DLD1 (cell line): Measurements from ENCODE around the gene PDE6B.
"Not testable (repeated sequence)": the region's sequence is repeated elsewhere in the genome, so short reads cannot be mapped to it uniquely, and the experiment has no call there.

Experiments
- in situ Hi-C: cut with HindIII; loops from 2 replicates; pipeline ENCODE4 v1.10.0; 2017; ENCODE audit warnings: low sequenced_read_pairs

Gene PDE6B

GRCh38 chr4:633976-634598 is 8.7 kb downstream of the PDE6B start:
- in situ Hi-C loops, result no loop called here

- in situ Hi-C loops, result no loop called here
Observed at GRCh38 chr4:634599-634985, 9.2 kb downstream of the PDE6B start.

DNA sequence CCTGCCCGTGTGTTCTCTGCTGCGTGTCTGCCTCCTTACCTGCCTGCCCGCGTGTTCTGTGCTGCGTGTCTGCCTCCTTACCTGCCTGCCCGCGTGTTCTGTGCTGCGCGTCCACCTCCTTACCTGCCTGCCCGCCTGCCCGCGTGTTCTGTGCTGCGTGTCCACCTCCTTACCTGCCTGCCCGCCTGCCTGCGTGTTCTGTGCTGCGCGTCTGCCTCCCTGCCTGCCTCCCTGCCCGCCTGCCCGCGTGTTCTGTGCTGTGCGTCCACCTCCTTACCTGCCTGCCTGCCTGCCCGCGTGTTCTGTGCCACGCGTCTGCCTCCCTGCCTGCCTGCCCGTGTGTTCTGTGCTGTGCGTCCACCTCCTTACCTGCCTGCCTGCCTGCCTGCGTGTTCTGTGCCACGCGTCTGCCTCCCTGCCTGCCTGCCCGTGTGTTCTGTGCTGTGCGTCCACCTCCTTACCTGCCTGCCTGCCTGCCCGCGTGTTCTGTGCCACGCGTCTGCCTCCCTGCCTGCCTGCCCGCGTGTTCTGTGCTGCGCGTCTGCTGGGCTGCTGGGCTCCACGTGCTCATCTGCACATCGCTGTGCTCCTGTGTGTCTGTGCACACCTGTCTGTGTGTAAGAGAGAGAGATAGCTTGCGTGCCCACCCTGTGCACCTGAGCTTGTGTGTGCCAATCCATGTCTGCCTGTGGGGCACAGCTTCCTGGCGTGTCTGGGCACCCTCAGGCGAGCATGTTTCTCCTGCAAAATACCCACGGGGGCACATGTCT is 9.9 kb downstream of the PDE6B start:
- in situ Hi-C loops, result not testable (repeated sequence)

DNA sequence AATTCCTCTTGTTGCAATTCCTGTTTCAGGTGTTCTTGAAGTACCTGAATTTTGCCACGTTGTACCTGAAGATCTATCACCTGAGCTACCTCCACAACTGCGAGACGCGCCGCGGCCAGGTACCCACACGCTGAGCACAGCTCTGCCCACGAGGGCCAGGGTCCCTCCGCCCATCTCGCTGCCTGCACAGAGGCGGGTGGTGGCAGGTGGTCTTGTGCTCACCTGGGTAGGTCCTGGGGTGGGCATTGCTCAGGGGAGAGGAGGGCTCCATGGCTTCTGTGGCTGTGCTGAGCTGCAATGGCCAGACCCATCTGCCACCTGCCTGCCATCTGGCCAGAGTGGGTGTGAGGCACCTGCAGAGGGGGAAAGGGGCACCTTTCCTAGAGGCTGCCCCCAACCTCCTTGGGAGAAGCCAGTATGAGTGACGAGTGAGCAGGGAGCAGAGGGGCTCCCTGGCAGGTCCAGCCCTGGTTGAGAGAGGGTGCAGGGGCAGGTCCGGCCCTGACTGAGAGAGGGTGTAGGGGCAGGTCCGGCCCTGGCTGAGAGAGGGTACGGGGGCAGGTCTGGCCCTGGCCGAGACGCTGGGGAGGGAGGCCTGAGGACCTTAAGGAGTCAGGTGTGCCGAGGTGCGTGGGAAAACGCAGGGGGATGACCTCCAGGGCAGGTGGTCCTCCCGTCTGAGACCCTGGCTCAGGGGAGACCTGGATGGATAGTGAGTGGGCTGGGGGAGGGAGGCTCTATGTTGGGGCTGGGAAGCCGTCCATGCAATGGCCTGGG is 10.7 kb downstream of the PDE6B start:
- in situ Hi-C loops, result no loop called here

DNA sequence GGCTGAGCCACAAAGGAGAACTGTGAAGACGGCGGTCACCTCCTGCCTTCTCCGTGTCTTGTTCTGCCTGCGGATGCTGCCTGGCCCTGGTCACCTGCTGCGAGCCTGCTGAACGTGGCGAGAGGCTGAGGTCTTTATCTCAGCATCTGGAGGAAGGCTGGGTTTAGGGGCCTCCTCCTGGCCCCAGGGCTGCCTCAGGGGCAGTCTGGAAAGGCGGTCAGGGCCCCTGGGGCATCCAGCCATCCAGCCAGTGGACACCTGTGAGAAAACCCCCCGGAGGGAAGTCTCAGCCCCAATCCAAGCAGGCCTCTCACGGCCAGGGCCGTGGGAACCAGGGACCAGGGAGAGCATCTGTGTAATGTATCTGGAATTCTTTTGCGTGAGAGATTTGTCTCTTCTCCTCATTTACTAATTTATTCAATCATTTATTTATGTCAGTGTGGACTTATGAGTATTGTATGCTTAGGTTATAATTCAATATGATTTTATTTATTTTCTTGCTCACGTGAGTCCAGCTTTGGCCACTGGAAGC is 11.3 kb downstream of the PDE6B start:
- in situ Hi-C loops, result no loop called here

- in situ Hi-C loops, result no loop called here
Observed at GRCh38 chr4:637536-638280, 12.3 kb downstream of the PDE6B start.

GRCh38 chr4:642366-642765 is 17.0 kb downstream of the PDE6B start:
- in situ Hi-C loops, result not testable (repeated sequence)

DNA sequence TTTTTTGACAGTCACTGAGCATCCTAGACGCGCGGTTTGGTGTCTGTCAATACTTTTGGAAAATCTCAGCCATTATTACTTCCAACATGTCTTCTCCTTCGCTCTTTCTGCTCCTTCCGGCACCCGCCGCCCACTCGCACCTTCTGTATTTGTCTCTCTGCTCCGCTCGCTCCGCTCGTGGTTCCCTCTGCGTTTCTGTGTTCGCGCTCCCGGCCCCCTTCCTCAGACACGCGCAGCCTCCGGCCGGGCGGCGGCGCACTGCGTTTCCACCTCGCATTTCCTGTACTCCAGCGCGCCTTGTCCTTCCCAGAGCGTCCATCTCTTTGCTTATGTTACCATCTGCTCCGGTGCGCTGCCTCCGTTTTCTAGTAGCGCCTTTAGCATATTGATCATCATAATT is 21.1 kb downstream of the PDE6B start:
- in situ Hi-C loops, result no loop called here

GRCh38 chr4:647481-647880 is 22.1 kb downstream of the PDE6B start:
- in situ Hi-C loops, result no loop called here

DNA sequence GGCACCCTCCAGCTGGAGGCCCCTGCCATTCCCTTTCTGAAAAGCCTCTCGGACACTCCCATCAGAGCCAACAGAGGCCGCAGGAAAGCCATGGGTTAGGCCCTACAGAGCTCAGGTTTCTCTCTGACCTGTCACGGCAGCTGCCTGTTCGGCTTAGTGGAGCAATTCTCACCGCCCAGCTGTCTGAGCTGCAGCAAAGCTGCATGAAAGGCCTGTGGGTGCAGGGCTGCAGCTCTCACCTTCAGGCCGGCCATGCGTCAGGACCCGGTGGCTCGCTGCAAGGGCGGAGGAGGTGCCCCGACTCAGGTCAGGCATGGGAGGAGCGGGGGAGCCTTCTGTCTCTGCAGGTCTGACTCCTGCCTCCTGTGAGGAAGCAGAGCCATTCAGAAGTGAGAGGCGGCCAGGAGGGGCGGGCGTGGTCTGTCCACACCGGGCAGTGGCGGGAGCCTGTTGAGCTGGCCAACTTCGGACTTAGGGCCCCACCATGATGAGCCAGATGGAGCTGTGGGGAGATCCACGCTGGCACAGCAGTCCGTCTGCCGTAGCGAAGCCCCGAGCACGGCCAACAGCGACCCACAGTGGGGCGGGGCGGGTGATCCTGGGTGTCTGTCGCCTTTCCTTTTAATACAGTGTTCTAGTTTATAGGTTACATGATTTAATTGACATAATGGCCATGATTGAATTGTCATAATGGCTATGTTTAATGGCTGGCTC is 23.4 kb downstream of the PDE6B start:
- in situ Hi-C loops, result no loop called here

DNA sequence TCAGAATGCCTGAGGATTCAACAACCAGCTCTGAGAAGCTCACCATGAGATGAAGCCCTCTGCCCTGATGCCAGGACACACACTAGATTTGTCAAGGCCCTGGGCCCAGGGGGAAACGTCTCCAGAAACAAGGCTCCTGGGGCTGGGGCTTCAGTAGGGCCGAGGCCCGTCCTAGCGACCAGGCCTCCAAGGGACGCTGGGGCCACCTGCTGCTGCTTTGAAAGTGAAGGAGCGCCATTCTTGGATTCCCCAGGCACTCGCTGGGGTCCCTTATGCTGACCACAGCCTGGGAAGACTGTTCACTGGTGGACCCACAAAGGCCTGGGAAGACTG is 23.9 kb downstream of the PDE6B start:
- in situ Hi-C loops, result no loop called here

DNA sequence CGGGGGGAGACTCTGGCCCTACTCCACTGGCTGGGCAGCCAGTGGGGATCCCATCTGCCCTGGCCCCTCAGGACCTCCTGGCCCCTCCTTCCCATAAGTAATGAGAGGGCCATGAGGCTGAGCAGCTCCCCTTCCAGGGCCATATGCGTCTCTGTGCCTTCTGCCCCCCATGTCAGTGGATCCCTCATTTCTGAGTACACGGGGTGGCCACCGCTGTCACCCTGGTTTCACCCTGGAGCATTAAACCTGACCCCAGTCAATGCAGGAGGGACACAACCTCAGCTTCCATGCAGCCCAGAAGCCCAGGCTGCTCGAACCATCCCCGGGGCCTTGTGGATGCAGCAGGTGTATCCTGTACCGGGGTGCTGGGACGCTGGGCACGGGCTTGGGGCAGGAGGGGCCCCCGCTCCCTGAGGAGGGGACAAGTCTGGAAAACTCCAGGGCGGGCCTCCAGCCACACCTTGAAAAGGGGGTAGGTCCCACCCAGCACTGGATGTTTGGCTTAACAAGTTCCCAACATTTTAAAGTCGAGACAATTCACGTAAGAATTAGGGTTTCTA is 24.5 kb downstream of the PDE6B start:
- in situ Hi-C loops, result no loop called here

- in situ Hi-C loops, result no loop called here
Observed at GRCh38 chr4:650461-650860, 25.1 kb downstream of the PDE6B start.

DNA sequence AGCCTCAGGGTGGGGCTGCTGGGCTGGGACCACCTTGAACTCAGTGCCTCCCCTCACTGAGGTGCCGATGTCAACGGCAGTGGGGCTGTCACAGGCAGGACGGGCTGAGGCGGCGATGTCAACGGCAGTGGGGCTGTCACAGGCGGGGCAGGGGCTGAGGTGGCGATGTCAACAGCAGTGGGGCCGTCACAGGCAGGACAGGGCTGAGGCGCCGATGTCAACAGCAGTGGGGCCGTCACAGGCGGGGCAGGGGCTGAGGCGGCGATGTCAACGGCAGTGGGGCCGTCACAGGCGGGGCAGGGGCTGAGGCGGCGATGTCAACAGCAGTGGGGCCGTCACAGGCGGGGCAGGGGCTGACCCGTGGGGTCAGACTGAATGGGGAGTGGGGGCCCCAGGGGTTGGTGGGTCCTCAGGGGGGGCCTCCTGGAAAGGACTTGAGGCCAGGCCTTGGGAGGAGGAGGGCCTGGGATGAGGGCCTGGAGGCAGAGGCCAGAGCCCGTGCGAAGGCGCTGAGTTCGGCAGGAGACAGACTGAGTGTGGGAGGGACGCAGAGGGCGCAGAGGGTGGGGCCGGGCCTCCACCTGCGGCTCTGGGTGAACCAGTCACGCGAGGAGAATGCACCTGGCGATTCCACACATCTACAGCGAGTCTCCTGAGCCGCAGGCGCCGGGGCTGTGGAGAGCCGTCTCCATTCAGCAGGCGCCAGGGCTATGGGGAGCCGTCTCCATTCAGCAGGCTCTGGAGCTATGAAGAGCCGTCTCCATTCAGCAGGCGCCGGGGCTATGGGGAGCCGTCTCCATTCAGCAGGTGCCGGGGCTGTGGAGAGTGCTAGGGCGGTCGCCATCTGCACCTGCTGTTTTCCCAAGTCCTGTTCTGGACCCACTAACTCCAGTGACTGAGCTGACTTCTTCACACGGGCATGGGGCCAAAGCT is 25.8 kb downstream of the PDE6B start:
- in situ Hi-C loops, result no loop called here

- in situ Hi-C loops, result no loop called here
Observed at GRCh38 chr4:651884-652642, 26.7 kb downstream of the PDE6B start.

DNA sequence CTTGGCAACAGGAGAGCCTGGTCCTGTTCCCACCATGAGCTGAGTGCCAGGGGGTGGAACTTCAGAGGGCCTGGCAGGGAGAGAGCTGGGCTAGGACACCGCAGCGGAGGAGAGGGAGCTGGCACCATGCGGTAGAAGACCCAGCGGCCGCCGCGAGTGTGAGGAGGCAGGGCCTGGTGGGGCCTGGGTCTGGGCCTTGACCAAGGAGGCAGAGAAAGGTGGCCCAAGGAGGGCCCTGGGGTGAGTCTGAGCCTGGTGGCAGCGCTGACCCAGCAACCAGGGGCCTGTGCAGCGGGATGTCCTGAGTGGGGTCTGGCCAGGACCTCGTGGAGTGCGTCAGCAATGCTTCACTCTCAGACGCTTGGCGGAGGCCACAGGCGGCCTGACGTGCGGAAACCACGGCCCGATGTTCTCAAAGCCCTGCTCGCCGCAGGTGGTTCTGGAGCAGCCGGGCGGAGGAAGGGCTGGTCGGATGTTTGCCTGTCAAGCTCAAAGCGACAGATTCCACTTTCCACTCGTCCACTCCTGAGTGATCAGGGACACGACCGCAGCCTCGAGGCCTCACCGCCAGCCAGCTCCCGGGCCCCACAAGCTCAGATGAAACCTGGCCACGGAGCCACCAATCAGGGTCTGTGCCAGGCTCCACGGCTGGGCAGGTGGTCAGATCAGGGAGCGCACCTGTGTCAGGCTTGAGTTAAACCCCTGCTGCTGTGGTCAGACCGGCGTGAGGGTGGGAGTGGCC is 27.9 kb downstream of the PDE6B start:
- in situ Hi-C loops, result no loop called here

DNA sequence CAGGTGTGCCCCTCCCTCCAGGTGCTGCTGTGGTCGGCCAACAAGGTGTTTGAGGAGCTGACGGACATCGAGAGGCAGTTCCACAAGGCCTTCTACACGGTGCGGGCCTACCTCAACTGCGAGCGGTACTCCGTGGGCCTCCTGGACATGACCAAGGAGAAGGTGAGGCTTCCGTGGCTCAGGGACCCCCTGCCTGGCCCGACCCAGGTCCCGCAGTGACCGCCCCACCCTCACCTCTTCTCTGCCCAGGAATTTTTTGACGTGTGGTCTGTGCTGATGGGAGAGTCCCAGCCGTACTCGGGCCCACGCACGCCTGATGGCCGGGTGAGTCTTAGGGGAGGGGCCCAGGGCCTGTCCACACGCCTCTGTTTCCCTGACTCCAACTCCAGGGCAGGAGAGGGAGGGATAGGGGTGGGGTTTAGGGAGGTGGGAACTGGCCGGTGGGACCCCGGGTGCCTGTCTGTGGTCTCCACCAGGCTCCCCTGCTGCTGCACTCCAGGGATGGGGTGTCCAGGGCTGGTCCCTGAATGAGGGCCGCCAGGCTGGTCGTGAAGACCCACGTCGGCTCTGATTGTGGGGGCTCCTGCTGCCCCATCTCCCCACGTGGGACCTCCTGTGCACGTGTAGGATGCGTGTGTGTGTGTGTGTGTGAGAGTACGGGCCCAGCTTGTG is 28.6 kb downstream of the PDE6B start:
- in situ Hi-C loops, result no loop called here
